DND-41 (cell line): ENCODE measurements around the gene CLK4.

ENCODE experiments used
- ATAC-seq: fragments of 200-7000 bp; cut with Tn5 transposase; 3 replicates; pipeline ENCODE4 v1.9.1; 2021; ENCODE audit warnings: low read depth; ENCODE audit not compliant: insufficient read depth
- DNase-seq: peaks from one replicate; pipeline ENCODE4 v3.0.0-alpha.2; 2020
- H2AFZ ChIP-seq: 2 replicates; pipeline ENCODE4 v1.6.0; 2012; ENCODE audit warnings: low read depth, low read length
- H3K27ac ChIP-seq: 2 replicates; pipeline ENCODE4 v1.5.1; 2012; ENCODE audit warnings: low read length, inconsistent platforms
- H3K27me3 ChIP-seq: fragments of 200-600 bp; sonication (generic); 2 replicates; pipeline ENCODE4 v1.6.0; 2012; ENCODE audit warnings: low read length, mild to moderate bottlenecking, inconsistent platforms; ENCODE audit not compliant: insufficient read depth, poor library complexity
- H3K36me3 ChIP-seq: 2 replicates; pipeline ENCODE4 v1.5.1; 2012; ENCODE audit warnings: low read length, inconsistent platforms; ENCODE audit not compliant: insufficient read depth
- H3K4me1 ChIP-seq: 2 replicates; pipeline ENCODE4 v1.5.1; 2012; ENCODE audit warnings: mild to moderate bottlenecking, low read length; ENCODE audit not compliant: insufficient read depth
- H3K4me2 ChIP-seq: 2 replicates; pipeline ENCODE4 v1.6.0; 2012; ENCODE audit warnings: mild to moderate bottlenecking, moderate library complexity, low read length, inconsistent platforms; ENCODE audit not compliant: insufficient read depth
- H3K4me3 ChIP-seq, 2 experiments: fragments of 200-600 bp in 1 of 2; shearing (Covaris generic) in 1 of 2; 2 replicates each; pipeline ENCODE4 v1.5.1; 2012 to 2016; ENCODE audit warnings: inconsistent platforms in 2 of 2, low read length in 2 of 2, mild to moderate bottlenecking in 2 of 2, low read depth in 1 of 2, moderate library complexity in 1 of 2
- H3K79me2 ChIP-seq: 2 replicates; pipeline ENCODE4 v1.6.0; 2012; ENCODE audit warnings: low read length, inconsistent platforms; ENCODE audit not compliant: insufficient read depth
- H3K9ac ChIP-seq: 2 replicates; pipeline ENCODE4 v1.6.0; 2012; ENCODE audit warnings: low read depth, mild to moderate bottlenecking, inconsistent platforms, low read length, moderate library complexity
- H3K9me3 ChIP-seq: 2 replicates; pipeline ENCODE4 v1.5.1; 2012; ENCODE audit warnings: low read length, moderate library complexity, mild to moderate bottlenecking, inconsistent platforms; ENCODE audit not compliant: insufficient read depth, severe bottlenecking
- H4K20me1 ChIP-seq: 2 replicates; pipeline ENCODE4 v1.6.0; 2012; ENCODE audit warnings: low read length; ENCODE audit not compliant: insufficient read depth
- EZH2 ChIP-seq: IDR thresholded peaks from 3 replicates; pipeline ENCODE4 v1.6.1; 2012; ENCODE audit warnings: borderline replicate concordance, low read depth, mild to moderate bottlenecking, moderate library complexity, low read length, inconsistent platforms; ENCODE audit not compliant: severe bottlenecking
- TF ChIP-seq, protein P1 (sequence below): IDR thresholded peaks from 2 replicates; pipeline ENCODE4 v1.5.1; 2012; ENCODE audit warnings: borderline replicate concordance, low read length, moderate library complexity, mild to moderate bottlenecking; ENCODE audit not compliant: poor library complexity, severe bottlenecking; ENCODE audit errors: extremely low read depth

CLK4 gene

DNA sequence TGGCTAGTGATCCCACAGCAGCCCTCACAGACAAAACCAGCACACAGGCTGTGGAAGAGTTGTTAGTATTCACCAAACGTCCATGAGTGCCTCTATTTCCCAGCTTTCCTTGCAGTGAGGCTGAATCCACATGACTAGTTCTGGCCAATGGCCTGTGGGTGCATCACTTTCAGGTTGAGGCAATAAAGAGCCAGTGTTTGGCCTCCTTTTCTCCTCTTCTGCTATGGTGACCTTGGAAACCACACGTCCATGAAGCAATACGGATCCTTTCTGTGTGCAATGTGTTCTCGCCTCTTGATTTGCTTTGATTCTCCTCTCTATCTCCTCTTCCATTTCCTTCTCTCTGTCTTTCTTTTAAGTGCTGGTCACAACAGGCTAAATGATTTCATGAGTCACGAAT, 23.4 kb upstream of the CLK4 start:
- no peak overlapping the region for H2AFZ ChIP-seq
- no peaks in the 10 kb centered on the region for H4K20me1 ChIP-seq
- H3K9me3 ChIP-seq, result no peaks in the 10 kb centered on the region
- H3K9ac ChIP-seq, result no peak overlapping the region
- no peaks in the 10 kb centered on the region for H3K79me2 ChIP-seq
- DNase-seq, result no peak
- no peaks in the 10 kb centered on the region for H3K36me3 ChIP-seq
- no peak for ATAC-seq
- H3K27me3 ChIP-seq, result no peaks in the 10 kb centered on the region
- TF ChIP-seq, protein P1, sequence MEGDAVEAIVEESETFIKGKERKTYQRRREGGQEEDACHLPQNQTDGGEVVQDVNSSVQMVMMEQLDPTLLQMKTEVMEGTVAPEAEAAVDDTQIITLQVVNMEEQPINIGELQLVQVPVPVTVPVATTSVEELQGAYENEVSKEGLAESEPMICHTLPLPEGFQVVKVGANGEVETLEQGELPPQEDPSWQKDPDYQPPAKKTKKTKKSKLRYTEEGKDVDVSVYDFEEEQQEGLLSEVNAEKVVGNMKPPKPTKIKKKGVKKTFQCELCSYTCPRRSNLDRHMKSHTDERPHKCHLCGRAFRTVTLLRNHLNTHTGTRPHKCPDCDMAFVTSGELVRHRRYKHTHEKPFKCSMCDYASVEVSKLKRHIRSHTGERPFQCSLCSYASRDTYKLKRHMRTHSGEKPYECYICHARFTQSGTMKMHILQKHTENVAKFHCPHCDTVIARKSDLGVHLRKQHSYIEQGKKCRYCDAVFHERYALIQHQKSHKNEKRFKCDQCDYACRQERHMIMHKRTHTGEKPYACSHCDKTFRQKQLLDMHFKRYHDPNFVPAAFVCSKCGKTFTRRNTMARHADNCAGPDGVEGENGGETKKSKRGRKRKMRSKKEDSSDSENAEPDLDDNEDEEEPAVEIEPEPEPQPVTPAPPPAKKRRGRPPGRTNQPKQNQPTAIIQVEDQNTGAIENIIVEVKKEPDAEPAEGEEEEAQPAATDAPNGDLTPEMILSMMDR, result no peak
- TF ChIP-seq EZH2, result no peak
- no peaks in the 10 kb centered on the region for H3K4me1 ChIP-seq
- H3K27ac ChIP-seq, result no peak overlapping the region
- H3K4me2 ChIP-seq, result no peak overlapping the region
- no peak overlapping the region for H3K4me3 ChIP-seq

DNA sequence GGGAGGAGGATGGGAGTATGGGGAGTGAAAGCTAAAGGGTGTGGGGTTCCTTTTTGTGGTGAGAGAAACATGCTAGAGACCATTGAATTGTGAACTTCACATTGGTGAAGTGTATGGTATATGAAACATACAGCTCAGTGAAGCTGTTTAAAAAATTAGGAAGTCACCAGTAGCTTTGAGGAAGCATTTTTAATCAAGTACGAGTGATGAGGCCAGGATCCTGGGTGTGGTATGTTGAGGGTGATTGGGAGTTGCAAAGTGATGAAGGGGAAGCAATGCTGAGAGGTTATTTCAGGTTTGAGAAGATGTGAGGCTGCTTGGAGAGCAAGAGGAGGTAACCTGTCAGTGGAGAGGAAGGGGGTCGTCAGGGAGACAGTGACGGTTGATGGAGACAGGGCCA, 22.7 kb upstream of the CLK4 start:
- Histone ChIP-seq H3K9me3 (no peaks in the 10 kb centered on the region), H3K36me3 (no peaks in the 10 kb centered on the region), H4K20me1 (no peaks in the 10 kb centered on the region), H3K4me2 (no peak overlapping the region), H3K79me2 (no peaks in the 10 kb centered on the region), H3K4me1 (no peaks in the 10 kb centered on the region), H3K4me3 (no peak overlapping the region), H3K9ac (no peak overlapping the region), H2AFZ (no peak overlapping the region), H3K27ac (no peak overlapping the region), H3K27me3 (no peaks in the 10 kb centered on the region)
- no peak for ATAC-seq
- no peak for DNase-seq
- TF ChIP-seq EZH2, result no peak
- TF ChIP-seq, protein P1, result no peak

DNA sequence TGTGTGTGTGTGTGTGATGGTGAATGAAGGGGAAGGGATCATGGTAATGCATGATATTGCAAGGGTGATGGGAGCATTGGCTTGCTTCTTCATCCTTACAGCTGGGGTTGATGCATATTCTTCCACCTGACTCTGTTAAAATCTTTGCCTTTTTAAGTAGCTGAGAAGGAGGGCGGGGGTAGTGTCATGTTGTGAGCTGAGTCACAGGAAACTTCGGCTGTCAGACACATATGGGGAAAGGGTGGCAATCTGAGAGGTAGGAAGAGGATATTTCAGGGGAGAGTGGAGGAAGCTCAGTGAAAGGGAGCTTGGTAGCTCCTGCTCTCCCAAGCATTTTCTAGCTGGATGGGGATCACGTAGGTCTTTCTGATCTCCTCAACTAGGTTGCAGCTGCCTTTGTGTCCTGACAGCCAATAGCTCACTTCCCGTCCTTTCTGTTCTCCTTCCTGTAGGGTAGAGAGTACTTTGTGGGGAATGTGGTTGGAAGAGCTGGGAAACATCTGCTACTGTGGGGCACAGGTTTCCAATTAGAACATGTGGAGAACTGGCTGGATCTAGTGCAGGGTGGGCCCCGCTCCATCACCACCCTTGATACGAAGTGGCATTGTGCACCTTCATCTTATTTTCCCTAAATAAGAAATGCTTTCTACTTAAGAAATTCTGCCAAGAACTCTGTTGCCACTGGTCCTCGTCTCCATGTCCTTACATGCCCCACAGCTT, 18.1 kb upstream of the CLK4 start:
- Histone ChIP-seq H2AFZ (no peak overlapping the region), H3K4me3 (no peak overlapping the region), H3K36me3 (no peaks in the 10 kb centered on the region), H4K20me1 (no peaks in the 10 kb centered on the region), H3K9ac (no peak overlapping the region), H3K27ac (no peak overlapping the region), H3K4me2 (no peak overlapping the region), H3K9me3 (peaks cover 2% of the 10 kb centered on the region), H3K27me3 (no peaks in the 10 kb centered on the region), H3K4me1 (no peaks in the 10 kb centered on the region), H3K79me2 (no peaks in the 10 kb centered on the region)
- no peak for ATAC-seq
- TF ChIP-seq, protein P1, result no peak
- TF ChIP-seq EZH2, result no peak
- no peak for DNase-seq
